ENCODE data around the gene ILKAP.

Gene ILKAP

GRCh38 chr2:238129166-238130010, 74.1 kb downstream of the ILKAP start:
- no peak overlapping the region for H3K4me3 ChIP-seq (ENCODE audit: low read length)
- no peak for DNase-seq (ENCODE audit: low read depth, low spot score)

- no peak overlapping the region for H3K4me3 ChIP-seq (ENCODE audit: low read length)
- no peak for DNase-seq (ENCODE audit: low read depth, low spot score)
Observed at GRCh38 chr2:238128534-238129001, 74.9 kb downstream of the ILKAP start.

- H3K4me3 ChIP-seq (ENCODE audit: low read length): no peak overlapping the region
- DNase-seq (ENCODE audit: low read depth, low spot score): no peak
Observed at GRCh38 chr2:238128061-238128440, 75.4 kb downstream of the ILKAP start.

GRCh38 chr2:238127165-238128060, 76.1 kb downstream of the ILKAP start:
- H3K4me3 ChIP-seq (ENCODE audit: low read length): no peak overlapping the region
- no peak for DNase-seq (ENCODE audit: low read depth, low spot score)

GRCh38 chr2:238126775-238127164, 76.7 kb downstream of the ILKAP start:
- H3K4me3 ChIP-seq (ENCODE audit: low read length): no peak overlapping the region
- no peak for DNase-seq (ENCODE audit: low read depth, low spot score)

GRCh38 chr2:238126338-238126737, 77.2 kb downstream of the ILKAP start:
- no peak for DNase-seq (ENCODE audit: low read depth, low spot score)
- no peak overlapping the region for H3K4me3 ChIP-seq (ENCODE audit: low read length)

- no peak for DNase-seq (ENCODE audit: low read depth, low spot score)
- H3K4me3 ChIP-seq (ENCODE audit: low read length): no peak overlapping the region
Observed at GRCh38 chr2:238125127-238125885, 78.2 kb downstream of the ILKAP start.

GRCh38 chr2:238124488-238125126, 78.9 kb downstream of the ILKAP start:
- H3K4me3 ChIP-seq (ENCODE audit: low read length): no peak overlapping the region
- no peak for DNase-seq (ENCODE audit: low read depth, low spot score)

- H3K4me3 ChIP-seq (ENCODE audit: low read length): no peak overlapping the region
- no peak for DNase-seq (ENCODE audit: low read depth, low spot score)
Observed at GRCh38 chr2:238123991-238124470, 79.5 kb downstream of the ILKAP start.

GRCh38 chr2:238123218-238123971, 80.1 kb downstream of the ILKAP start:
- no peak for DNase-seq (ENCODE audit: low read depth, low spot score)
- no peak overlapping the region for H3K4me3 ChIP-seq (ENCODE audit: low read length)

- no peak overlapping the region for H3K4me3 ChIP-seq (ENCODE audit: low read length)
- DNase-seq (ENCODE audit: low read depth, low spot score): no peak
Observed at GRCh38 chr2:238122287-238123217, 80.9 kb downstream of the ILKAP start.

GRCh38 chr2:238121511-238122286, 81.8 kb downstream of the ILKAP start:
- no peak overlapping the region for H3K4me3 ChIP-seq (ENCODE audit: low read length)
- DNase-seq (ENCODE audit: low read depth, low spot score): no peak

- no peak for DNase-seq (ENCODE audit: low read depth, low spot score)
- no peak overlapping the region for H3K4me3 ChIP-seq (ENCODE audit: low read length)
Observed at GRCh38 chr2:238120463-238121298, 82.8 kb downstream of the ILKAP start.

Measured in Jurkat, Clone E6-1 (cell line).